Measurements from ENCODE around the gene SDE2.

GRCh38 chr1:226004396-226004795 is 5.3 kb upstream of the SDE2 start:
- TF ChIP-seq CTCF (IDR thresholded peaks at IDR 0.05) (no peak), POLR2A (IDR thresholded peaks at IDR 0.05) (no peak)

All from esophagus squamous epithelium (tissue), 4 donors.